ENCODE results near the gene STX17.

GRCh38 chr9:99921875-99922710 is 15.6 kb downstream of the STX17 start:
- TF ChIP-seq CHD2 (IDR thresholded peaks at IDR 0.05; ENCODE audit: borderline replicate concordance, low read depth, low read length) (no peak), ZNF687 (IDR thresholded peaks at IDR 0.05) (no peak), TCF12 (IDR thresholded peaks at IDR 0.05; ENCODE audit: low read depth, low read length) (no peak), JUND (IDR thresholded peaks at IDR 0.05; ENCODE audit: low read depth, low read length) (no peak), MYC (IDR thresholded peaks at IDR 0.05; ENCODE audit: insufficient read depth, insufficient read length, insufficient replicate concordance, low read length, severe bottlenecking) (no peak), BRCA1 (IDR thresholded peaks at IDR 0.05; ENCODE audit: low read depth, low read length) (no peak), EGR1 (IDR thresholded peaks at IDR 0.05; ENCODE audit: borderline replicate concordance in 1 of 2, low read depth in 2 of 2, low read length in 2 of 2) (no peak), EP300 (IDR thresholded peaks at IDR 0.05; ENCODE audit: borderline replicate concordance in 1 of 2, control insufficient read depth in 1 of 2, low read depth in 2 of 2, low read length in 2 of 2) (no peak), JUNB (IDR thresholded peaks at IDR 0.05) (no peak), POLR2AphosphoS5 (IDR thresholded peaks at IDR 0.05; ENCODE audit: low read length) (no peak), ESRRA (IDR thresholded peaks at IDR 0.05; ENCODE audit: low read length) (no peak), MEF2A (IDR thresholded peaks at IDR 0.05; ENCODE audit: insufficient read depth, low read depth, low read length) (no peak)
- TF ChIP-seq, protein P1, sequence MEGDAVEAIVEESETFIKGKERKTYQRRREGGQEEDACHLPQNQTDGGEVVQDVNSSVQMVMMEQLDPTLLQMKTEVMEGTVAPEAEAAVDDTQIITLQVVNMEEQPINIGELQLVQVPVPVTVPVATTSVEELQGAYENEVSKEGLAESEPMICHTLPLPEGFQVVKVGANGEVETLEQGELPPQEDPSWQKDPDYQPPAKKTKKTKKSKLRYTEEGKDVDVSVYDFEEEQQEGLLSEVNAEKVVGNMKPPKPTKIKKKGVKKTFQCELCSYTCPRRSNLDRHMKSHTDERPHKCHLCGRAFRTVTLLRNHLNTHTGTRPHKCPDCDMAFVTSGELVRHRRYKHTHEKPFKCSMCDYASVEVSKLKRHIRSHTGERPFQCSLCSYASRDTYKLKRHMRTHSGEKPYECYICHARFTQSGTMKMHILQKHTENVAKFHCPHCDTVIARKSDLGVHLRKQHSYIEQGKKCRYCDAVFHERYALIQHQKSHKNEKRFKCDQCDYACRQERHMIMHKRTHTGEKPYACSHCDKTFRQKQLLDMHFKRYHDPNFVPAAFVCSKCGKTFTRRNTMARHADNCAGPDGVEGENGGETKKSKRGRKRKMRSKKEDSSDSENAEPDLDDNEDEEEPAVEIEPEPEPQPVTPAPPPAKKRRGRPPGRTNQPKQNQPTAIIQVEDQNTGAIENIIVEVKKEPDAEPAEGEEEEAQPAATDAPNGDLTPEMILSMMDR (IDR thresholded peaks at IDR 0.05 in 2 of 3, conservative IDR thresholded peaks at IDR 0.05 in 1 of 3; ENCODE audit: control insufficient read depth in 2 of 3, extremely low read depth in 1 of 3, insufficient read depth in 1 of 3, low read depth in 3 of 3, low read length in 3 of 3): no peak
- TF ChIP-seq, protein P2, sequence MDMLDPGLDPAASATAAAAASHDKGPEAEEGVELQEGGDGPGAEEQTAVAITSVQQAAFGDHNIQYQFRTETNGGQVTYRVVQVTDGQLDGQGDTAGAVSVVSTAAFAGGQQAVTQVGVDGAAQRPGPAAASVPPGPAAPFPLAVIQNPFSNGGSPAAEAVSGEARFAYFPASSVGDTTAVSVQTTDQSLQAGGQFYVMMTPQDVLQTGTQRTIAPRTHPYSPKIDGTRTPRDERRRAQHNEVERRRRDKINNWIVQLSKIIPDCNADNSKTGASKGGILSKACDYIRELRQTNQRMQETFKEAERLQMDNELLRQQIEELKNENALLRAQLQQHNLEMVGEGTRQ (IDR thresholded peaks at IDR 0.05; ENCODE audit: borderline replicate concordance, low read depth, low read length): no peak
